HepG2 (cell line): ENCODE results near the gene TAAR9. TPM values are rescaled to one million over a fixed set of nuclear protein-coding genes. Genes with fewer than 3 reads are reported as not detected.
A peak's percentile ranks its signal among the peaks of the same experiment; 100 is the strongest.

ENCODE experiments used
- ATAD3A ChIP-seq: sonication (generic); formaldehyde crosslinking; IDR thresholded peaks from 2 replicates; pipeline ENCODE4 v1.4.0; 2020; ENCODE audit warnings: missing genetic modification reagents
- CBFB ChIP-seq: sonication (generic); formaldehyde crosslinking; IDR thresholded peaks from 2 replicates; pipeline ENCODE4 v1.4.0; 2020; ENCODE audit warnings: missing genetic modification reagents
- GPN1 ChIP-seq: sonication (generic); formaldehyde crosslinking; IDR thresholded peaks from 2 replicates; pipeline ENCODE4 v1.5.1; 2020; ENCODE audit warnings: missing genetic modification reagents, borderline replicate concordance
- GTF3A ChIP-seq: sonication (generic); formaldehyde crosslinking; conservative IDR thresholded peaks from 2 replicates; pipeline ENCODE4 v1.4.0; 2020; ENCODE audit warnings: mild to moderate bottlenecking, missing genetic modification reagents
- HNRNPLL ChIP-seq: fragments of 200-400 bp; formaldehyde crosslinking; IDR thresholded peaks from 2 replicates; pipeline ENCODE4 v1.6.1; 2017; ENCODE audit warnings: mild to moderate bottlenecking, low read depth, low read length; ENCODE audit not compliant: poor library complexity, severe bottlenecking
- JUNB ChIP-seq: sonication (generic); formaldehyde crosslinking; IDR thresholded peaks from 2 replicates; pipeline ENCODE4 v1.8.0; 2022; ENCODE audit warnings: missing genetic modification reagents, mild to moderate bottlenecking, borderline replicate concordance
- JUND ChIP-seq: sonication (generic); formaldehyde crosslinking; IDR thresholded peaks from 2 replicates; pipeline ENCODE4 v1.8.0; 2022; ENCODE audit warnings: mild to moderate bottlenecking, missing genetic modification reagents
- MBNL3 ChIP-seq: fragments of 250-450 bp; sonication (Bioruptor Pico); conservative IDR thresholded peaks from 2 replicates; pipeline ENCODE4 v1.8.0; 2022; ENCODE audit warnings: mild to moderate bottlenecking, inconsistent platforms
- MED8 ChIP-seq: sonication (generic); formaldehyde crosslinking; IDR thresholded peaks from 2 replicates; pipeline ENCODE4 v1.8.1; 2023; ENCODE audit warnings: mild to moderate bottlenecking, missing genetic modification reagents; ENCODE audit not compliant: insufficient replicate concordance
- NFKB2 ChIP-seq: sonication (generic); formaldehyde crosslinking; IDR thresholded peaks from 2 replicates; pipeline ENCODE4 v1.4.0; 2020; ENCODE audit warnings: missing genetic modification reagents, borderline replicate concordance
- PATZ1 ChIP-seq: sonication (generic); formaldehyde crosslinking; IDR thresholded peaks from 2 replicates; pipeline ENCODE4 v1.4.0; 2020; ENCODE audit warnings: missing genetic modification reagents
- SMARCE1 ChIP-seq: fragments of 450-650 bp; IDR thresholded peaks from 2 replicates; pipeline ENCODE4 v1.6.1; 2017; ENCODE audit warnings: borderline replicate concordance
- U2AF1 ChIP-seq: fragments of 200-400 bp; formaldehyde crosslinking; optimal IDR thresholded peaks from 2 replicates; pipeline ENCODE3; 2017; ENCODE audit warnings: mild to moderate bottlenecking, low read depth, low read length
- ZNF234 ChIP-seq: sonication (generic); formaldehyde crosslinking; conservative IDR thresholded peaks from 2 replicates; pipeline ENCODE4 v1.5.1; 2020; ENCODE audit warnings: mild to moderate bottlenecking, missing genetic modification reagents
- ZNF343 ChIP-seq: sonication (generic); formaldehyde crosslinking; IDR thresholded peaks from 2 replicates; pipeline ENCODE4 v1.4.0; 2020; ENCODE audit warnings: mild to moderate bottlenecking, missing genetic modification reagents
- ZNF713 ChIP-seq: sonication (generic); formaldehyde crosslinking; IDR thresholded peaks from 2 replicates; pipeline ENCODE4 v1.4.0; 2020; ENCODE audit warnings: mild to moderate bottlenecking, missing genetic modification reagents
- ZSCAN21 ChIP-seq: sonication (generic); formaldehyde crosslinking; IDR thresholded peaks from 2 replicates; pipeline ENCODE4 v1.8.0; 2022; ENCODE audit warnings: mild to moderate bottlenecking, missing genetic modification reagents, moderate library complexity, borderline replicate concordance
- polyA plus RNA-seq, 8 experiments: library from polyadenylated mRNA; depleted of rRNA in 3 of 8; stranded (reverse) in 7 of 8; unstranded in 1 of 8; fragments of >200 nt; fragmentation: Illumina TruSeq in 4 of 8; extraction: Trizol in 4 of 8; gene quantifications; 2 replicates each; pipeline versions ENCODE4 v1.2.1 to v1.2.3, GENCODE V29; 2011 to 2016; ENCODE audit warnings: low read depth in 4 of 8, missing spikeins in 1 of 8, mixed read lengths in 1 of 8; ENCODE audit not compliant: insufficient read depth in 1 of 8
- total RNA-seq, 5 experiments: library from RNA; depleted of rRNA; stranded (reverse); fragments of >200 nt; fragmentation: Illumina TruSeq; extraction: Trizol; gene quantifications; 2 replicates each; pipeline ENCODE4 v1.2.3, GENCODE V29; 2016; ENCODE audit warnings: low read depth in 1 of 5
- TF ChIP-seq, protein P1 (sequence below): sonication (generic); formaldehyde crosslinking; IDR thresholded peaks from 2 replicates; pipeline ENCODE4 v1.8.0; 2022; ENCODE audit warnings: mild to moderate bottlenecking, missing genetic modification reagents; ENCODE audit not compliant: insufficient replicate concordance
- TF ChIP-seq, protein P2 (sequence below): sonication (generic); formaldehyde crosslinking; IDR thresholded peaks from 2 replicates; pipeline ENCODE4 v1.5.1; 2020; ENCODE audit warnings: missing genetic modification reagents, mild to moderate bottlenecking, borderline replicate concordance
- TF ChIP-seq, protein P3 (sequence below): sonication (generic); formaldehyde crosslinking; IDR thresholded peaks from 2 replicates; pipeline ENCODE4 v1.8.0; 2023; ENCODE audit warnings: mild to moderate bottlenecking, missing genetic modification reagents
- TF ChIP-seq, protein P4 (sequence below): IDR thresholded peaks from 2 replicates; pipeline ENCODE4 v1.6.1; 2016; ENCODE audit warnings: missing compliant biosample characterization, missing genetic modification reagents, borderline replicate concordance

TAAR9 gene
- total and polyA plus RNA-seq, 2 of the 13 experiments (the other 11 are each of a cell fraction or from before 2014, with no cell fraction given), result 0.07 TPM; not detected in 1

- TF ChIP-seq, protein P1, sequence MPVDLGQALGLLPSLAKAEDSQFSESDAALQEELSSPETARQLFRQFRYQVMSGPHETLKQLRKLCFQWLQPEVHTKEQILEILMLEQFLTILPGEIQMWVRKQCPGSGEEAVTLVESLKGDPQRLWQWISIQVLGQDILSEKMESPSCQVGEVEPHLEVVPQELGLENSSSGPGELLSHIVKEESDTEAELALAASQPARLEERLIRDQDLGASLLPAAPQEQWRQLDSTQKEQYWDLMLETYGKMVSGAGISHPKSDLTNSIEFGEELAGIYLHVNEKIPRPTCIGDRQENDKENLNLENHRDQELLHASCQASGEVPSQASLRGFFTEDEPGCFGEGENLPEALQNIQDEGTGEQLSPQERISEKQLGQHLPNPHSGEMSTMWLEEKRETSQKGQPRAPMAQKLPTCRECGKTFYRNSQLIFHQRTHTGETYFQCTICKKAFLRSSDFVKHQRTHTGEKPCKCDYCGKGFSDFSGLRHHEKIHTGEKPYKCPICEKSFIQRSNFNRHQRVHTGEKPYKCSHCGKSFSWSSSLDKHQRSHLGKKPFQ (CRISPR knock-in tag), result peak; percentile 48
- no peak for TF ChIP-seq GPN1 (CRISPR knock-in tag)
- TF ChIP-seq ZSCAN21 (CRISPR knock-in tag), result no peak; the same call in 1 of the 2 replicates
- peak; percentile 70 for TF ChIP-seq MED8
- no peak for TF ChIP-seq GTF3A (CRISPR knock-in tag)
- TF ChIP-seq ZNF343 (CRISPR knock-in tag), result peak; percentile 86; the same call in 1 of the 2 replicates
- TF ChIP-seq, protein P2, sequence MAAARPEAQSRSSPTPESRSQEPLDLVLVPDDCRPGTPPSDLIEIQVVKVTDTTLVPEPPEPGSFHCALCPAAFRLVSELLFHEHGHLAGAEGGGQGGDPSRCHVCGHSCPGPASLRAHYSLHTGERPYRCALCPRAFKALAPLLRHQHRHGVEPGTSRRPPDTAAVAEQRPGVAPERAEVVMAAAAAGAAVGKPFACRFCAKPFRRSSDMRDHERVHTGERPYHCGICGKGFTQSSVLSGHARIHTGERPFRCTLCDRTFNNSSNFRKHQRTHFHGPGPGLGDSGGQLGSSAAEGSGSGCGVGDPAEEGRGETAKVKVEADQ (CRISPR knock-in tag), result peak; percentile 88; the same call in 1 of the 2 replicates
- TF ChIP-seq MBNL3 (CRISPR knock-in tag), result no peak
- peak; percentile 95; the same call in 1 of the 2 replicates for TF ChIP-seq NFKB2
- peak; percentile 83 for TF ChIP-seq U2AF1
- peak; percentile 71 for TF ChIP-seq PATZ1
- peak; percentile 73; the same call in 1 of the 2 replicates for TF ChIP-seq ZNF234 (CRISPR knock-in tag)
- peak; percentile 66; the same call in 1 of the 2 replicates for TF ChIP-seq CBFB (CRISPR knock-in tag)
- TF ChIP-seq JUND (CRISPR knock-in tag), result no peak
- TF ChIP-seq SMARCE1, result no peak
- peak; percentile 82; the same call in 1 of the 2 replicates for TF ChIP-seq ZNF713 (CRISPR knock-in tag)
- TF ChIP-seq, protein P3, sequence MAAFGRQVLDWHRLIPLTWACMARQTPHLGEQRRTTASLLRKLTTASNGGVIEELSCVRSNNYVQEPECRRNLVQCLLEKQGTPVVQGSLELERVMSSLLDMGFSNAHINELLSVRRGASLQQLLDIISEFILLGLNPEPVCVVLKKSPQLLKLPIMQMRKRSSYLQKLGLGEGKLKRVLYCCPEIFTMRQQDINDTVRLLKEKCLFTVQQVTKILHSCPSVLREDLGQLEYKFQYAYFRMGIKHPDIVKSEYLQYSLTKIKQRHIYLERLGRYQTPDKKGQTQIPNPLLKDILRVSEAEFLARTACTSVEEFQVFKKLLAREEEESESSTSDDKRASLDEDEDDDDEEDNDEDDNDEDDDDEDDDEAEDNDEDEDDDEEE, result peak; percentile 90
- TF ChIP-seq, protein P4, sequence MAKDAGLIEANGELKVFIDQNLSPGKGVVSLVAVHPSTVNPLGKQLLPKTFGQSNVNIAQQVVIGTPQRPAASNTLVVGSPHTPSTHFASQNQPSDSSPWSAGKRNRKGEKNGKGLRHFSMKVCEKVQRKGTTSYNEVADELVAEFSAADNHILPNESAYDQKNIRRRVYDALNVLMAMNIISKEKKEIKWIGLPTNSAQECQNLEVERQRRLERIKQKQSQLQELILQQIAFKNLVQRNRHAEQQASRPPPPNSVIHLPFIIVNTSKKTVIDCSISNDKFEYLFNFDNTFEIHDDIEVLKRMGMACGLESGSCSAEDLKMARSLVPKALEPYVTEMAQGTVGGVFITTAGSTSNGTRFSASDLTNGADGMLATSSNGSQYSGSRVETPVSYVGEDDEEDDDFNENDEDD (CRISPR knock-in tag), result peak; percentile 61; the same call in 1 of the 2 replicates
- TF ChIP-seq JUNB (CRISPR knock-in tag), result no peak
- TF ChIP-seq HNRNPLL, result peak; percentile 91
- TF ChIP-seq ATAD3A (CRISPR knock-in tag), result no peak
Observed at GRCh38 chr6:132512638-132513632, 25.1 kb upstream of the TAAR9 start, which contains the start of gene STX7 (continued).
